Ascending aorta (tissue), 2 donors: ENCODE data around the gene PTPRN. TPM values are rescaled to one million over a fixed set of nuclear protein-coding genes. Genes with fewer than 3 reads are reported as not detected.

Experiments
- DNase-seq, 2 donors: peaks; one replicate each; pipeline ENCODE4 v3.0.0-alpha.2; 2019; ENCODE audit warnings: low spot score in 2 of 2
- H3K27ac ChIP-seq, 2 donors: fragments of 200-600 bp; sonication (generic); one replicate each; pipeline ENCODE4 v1.5.1; 2016 to 2017; ENCODE audit warnings: mild to moderate bottlenecking in 1 of 2
- H3K27me3 ChIP-seq: fragments of 200-600 bp; sonication (generic); one replicate; pipeline ENCODE4 v1.5.1; 2017
- H3K36me3 ChIP-seq, 2 donors: fragments of 200-600 bp; sonication (generic); one replicate each; pipeline ENCODE4 v1.5.1; 2016
- H3K4me1 ChIP-seq, 2 donors: fragments of 200-600 bp; sonication (generic); one replicate each; pipeline ENCODE4 v1.5.1; 2016 to 2017; ENCODE audit warnings: mild to moderate bottlenecking in 1 of 2
- H3K4me3 ChIP-seq, 2 donors: fragments of 200-600 bp; sonication (generic); one replicate each; pipeline ENCODE4 v1.5.1; 2016 to 2017; ENCODE audit warnings: mild to moderate bottlenecking in 1 of 2
- H3K9me3 ChIP-seq, 2 donors: fragments of 200-600 bp; sonication (generic); one replicate each; pipeline ENCODE4 v1.5.1; 2016
- CTCF ChIP-seq, 3 experiments: fragments of 200-600 bp in 2 of 3; fragments of 450-650 bp in 1 of 3; sonication (generic) in 2 of 3; IDR thresholded peaks; one replicate each; pipeline ENCODE4 v1.5.1; 2016 to 2019; ENCODE audit warnings: antibody characterized with exemption in 3 of 3, mild to moderate bottlenecking in 1 of 3, moderate library complexity in 1 of 3
- intact Hi-C: fragments of 100-400 bp; cut with DNase I; formaldehyde crosslinking; loops from one replicate; pipeline ENCODE4 v1.15.1; 2023
- total RNA-seq: library from RNA; depleted of rRNA; stranded (reverse); fragments of >200 nt; gene quantifications from one replicate; pipeline ENCODE4 v1.1.0, GENCODE V29; 2016

Gene PTPRN
- total RNA-seq, 1 donor from 2014 or later, result not detected

DNA sequence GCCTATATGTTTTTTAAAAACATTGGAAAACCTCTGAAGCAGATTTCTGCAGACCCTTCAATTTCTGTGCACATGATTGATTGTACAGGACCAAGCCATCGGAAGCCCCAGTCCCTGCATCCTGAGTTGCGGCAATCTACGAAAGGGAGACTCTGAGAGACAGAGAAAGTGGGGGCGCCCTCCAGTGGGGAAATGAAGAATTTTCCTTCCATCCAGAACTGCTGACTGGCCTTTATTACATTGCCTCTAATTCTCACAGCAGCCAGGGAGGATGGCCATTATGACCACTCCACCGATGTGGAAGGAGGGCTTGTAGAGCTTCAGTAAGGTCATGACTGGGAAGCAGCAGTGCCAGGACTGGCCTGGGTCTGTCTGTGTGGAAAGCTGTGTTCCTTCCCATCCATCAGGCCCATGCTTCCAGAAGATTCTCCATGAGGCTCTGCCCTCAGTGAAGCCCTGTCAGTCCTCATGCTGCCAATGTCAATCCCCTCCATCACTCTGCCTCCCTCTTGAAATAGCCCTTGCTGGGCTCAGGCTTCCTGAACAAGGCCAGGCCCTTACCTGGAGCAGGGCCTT is 43.3 kb upstream of the PTPRN start:
- Histone ChIP-seq H3K9me3 (no peaks in the 10 kb centered on the region), H3K36me3 (no peaks in the 10 kb centered on the region), H3K27ac (no peak overlapping the region), H3K4me3 (no peak overlapping the region), H3K27me3 (no peaks in the 10 kb centered on the region), H3K4me1 (no peaks in the 10 kb centered on the region)
- peak; percentile 26 to 46 (median 28) for TF ChIP-seq CTCF (IDR thresholded peaks at IDR 0.05)
- peak in 1 of 2 donors; percentile 69 for DNase-seq
- intact Hi-C loops, result no loop called here

DNA sequence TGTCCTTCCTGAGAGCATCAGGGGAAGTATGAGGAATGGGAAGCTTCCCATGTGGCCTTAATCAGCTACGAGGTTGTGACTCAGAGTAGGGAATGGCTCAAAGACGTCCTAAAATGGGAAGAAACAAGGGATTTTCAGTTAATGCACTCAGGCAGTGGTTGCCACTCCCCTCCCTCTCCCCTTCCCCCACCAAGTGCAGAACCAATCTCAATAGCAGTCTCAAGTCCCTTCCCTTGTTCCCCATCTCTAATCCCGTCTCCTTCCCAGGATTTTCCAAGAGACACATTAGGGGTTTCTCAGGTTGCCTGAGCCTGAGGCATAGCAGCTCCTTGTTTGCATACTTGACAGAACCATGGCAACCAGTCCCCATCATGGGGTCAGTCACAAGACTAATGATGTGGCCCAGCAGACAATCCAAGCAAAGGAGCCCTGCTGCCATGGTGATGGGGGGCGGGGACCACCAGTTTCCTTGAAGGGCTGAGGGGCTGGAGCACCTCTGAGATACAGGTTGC is 41.6 kb upstream of the PTPRN start:
- no peak for TF ChIP-seq CTCF (IDR thresholded peaks at IDR 0.05)
- Histone ChIP-seq H3K4me1 (no peaks in the 10 kb centered on the region), H3K9me3 (no peaks in the 10 kb centered on the region), H3K27ac (no peak overlapping the region), H3K27me3 (no peaks in the 10 kb centered on the region), H3K4me3 (no peak overlapping the region), H3K36me3 (no peaks in the 10 kb centered on the region)
- intact Hi-C loops, result no loop called here
- DNase-seq, result no peak

GRCh38 chr2:219350215-219350614 is 41.0 kb upstream of the PTPRN start:
- intact Hi-C loops, result no loop called here
- Histone ChIP-seq H3K4me3 (no peak overlapping the region), H3K27me3 (no peaks in the 10 kb centered on the region), H3K36me3 (no peaks in the 10 kb centered on the region), H3K4me1 (no peaks in the 10 kb centered on the region), H3K27ac (no peak overlapping the region), H3K9me3 (no peaks in the 10 kb centered on the region)
- TF ChIP-seq CTCF (IDR thresholded peaks at IDR 0.05), result no peak
- DNase-seq, result no peak

DNA sequence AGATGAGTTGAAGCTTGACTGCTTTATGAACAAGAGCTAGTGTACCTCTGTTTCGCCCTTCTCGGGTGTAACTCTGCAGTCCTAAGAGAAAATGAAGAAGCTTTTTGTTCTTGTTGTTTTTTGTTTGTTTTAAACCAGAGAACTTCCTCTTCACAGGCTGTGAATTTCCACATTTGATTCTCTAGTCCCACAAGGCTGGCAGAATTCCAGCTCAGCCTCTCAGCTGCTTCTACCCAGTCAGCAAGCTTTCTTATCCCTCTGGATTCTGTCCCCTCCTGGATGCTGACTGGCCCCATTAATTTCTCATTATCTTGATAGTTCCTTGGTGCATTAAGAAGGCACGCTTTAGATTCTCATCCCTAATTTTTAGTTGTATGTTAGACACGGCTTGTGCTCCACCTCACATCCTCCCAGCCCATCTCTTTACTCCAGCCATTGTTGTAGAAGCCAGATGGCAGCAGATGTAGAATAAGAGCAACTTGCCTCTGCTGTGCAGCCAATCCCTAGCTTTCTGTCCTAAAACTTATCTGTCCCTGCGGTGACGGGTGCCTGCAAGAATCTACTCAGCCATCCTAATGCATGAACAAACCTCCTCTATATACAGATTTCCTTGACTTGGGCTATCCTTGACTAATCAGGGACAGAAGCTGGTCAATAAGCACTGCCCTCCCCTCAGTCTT is 35.7 kb upstream of the PTPRN start:
- DNase-seq, result no peak
- no peak for TF ChIP-seq CTCF (IDR thresholded peaks at IDR 0.05)
- H3K36me3 ChIP-seq, result no peaks in the 10 kb centered on the region
- intact Hi-C loops, result no loop called here
- H3K27ac ChIP-seq, result no peak overlapping the region
- H3K4me1 ChIP-seq, result no peaks in the 10 kb centered on the region
- H3K9me3 ChIP-seq, result no peaks in the 10 kb centered on the region
- no peaks in the 10 kb centered on the region for H3K27me3 ChIP-seq
- H3K4me3 ChIP-seq, result no peak overlapping the region

DNA sequence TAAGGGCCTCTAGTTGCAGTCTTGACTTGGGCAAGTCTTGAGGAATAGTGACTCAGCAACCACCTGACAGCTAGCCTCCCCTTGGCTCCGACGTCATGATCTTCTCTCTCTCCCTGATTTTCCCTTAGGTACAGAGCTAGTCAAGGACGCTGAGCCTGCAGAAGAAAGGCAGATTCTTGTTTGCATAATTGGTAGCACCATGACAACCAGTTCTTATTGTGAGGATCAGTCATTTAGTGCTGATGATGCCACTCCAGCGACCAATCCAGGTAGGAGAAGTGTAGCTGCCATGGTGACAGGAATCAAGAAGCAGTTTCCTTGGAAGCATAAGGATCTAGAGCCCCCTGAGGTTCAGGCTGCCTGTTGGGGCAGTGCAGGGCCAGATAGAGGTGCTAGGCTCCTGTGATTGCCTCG is 26.2 kb upstream of the PTPRN start:
- TF ChIP-seq CTCF (IDR thresholded peaks at IDR 0.05), result no peak
- H3K9me3 ChIP-seq, result no peaks in the 10 kb centered on the region
- DNase-seq, result no peak
- H3K4me1 ChIP-seq, result no peaks in the 10 kb centered on the region
- H3K4me3 ChIP-seq, result no peak overlapping the region
- H3K27me3 ChIP-seq, result peaks cover 5% of the 10 kb centered on the region
- no peaks in the 10 kb centered on the region for H3K36me3 ChIP-seq
- H3K27ac ChIP-seq, result no peak overlapping the region
- intact Hi-C loops, result no loop called here
